Natural killer cell treated with Interleukin-12 subunit alpha and Interleukin-12 subunit beta and Interleukin-15 and Interleukin-18, amount 100 ng/mL, for 72 hours (primary cell): ENCODE results near the gene ARF6. TPM values are rescaled to one million over a fixed set of nuclear protein-coding genes. Genes with fewer than 3 reads are reported as not detected.
"Not testable (repeated sequence)": the region's sequence is repeated elsewhere in the genome, so short reads cannot be mapped to it uniquely, and the experiment has no call there.

ENCODE experiments used
- ATAC-seq, 2 donors: fragments of 150-1000 bp; cut with Tn5 transposase in 1 of 2; sonication (Bioruptor Pico), chemical (Tn5 transposase) in 1 of 2; 2 replicates each; pipeline ENCODE4 v1.10.0; 2021
- DNase-seq: peaks from one replicate; pipeline ENCODE4 v3.0.0; 2022; ENCODE audit warnings: low spot score
- H3K27ac Mint-ChIP-seq, 2 donors: 1 replicate in 1 of 2; 2 replicates in 1 of 2; pipeline ENCODE4 v1.8.0; 2022; ENCODE audit warnings: mixed read lengths in 2 of 2, mild to moderate bottlenecking in 1 of 2, moderate library complexity in 1 of 2
- H3K27me3 Mint-ChIP-seq, 2 donors: 1 replicate in 1 of 2; 2 replicates in 1 of 2; pipeline ENCODE4 v1.8.0; 2022; ENCODE audit warnings: mixed read lengths in 2 of 2
- H3K36me3 Mint-ChIP-seq: one replicate; pipeline ENCODE4 v1.8.0; 2022; ENCODE audit warnings: mixed read lengths
- H3K4me1 Mint-ChIP-seq, 2 donors: 1 replicate in 1 of 2; 2 replicates in 1 of 2; pipeline ENCODE4 v1.8.0; 2022; ENCODE audit warnings: low read depth in 2 of 2, mixed read lengths in 2 of 2, mild to moderate bottlenecking in 1 of 2
- H3K4me3 Mint-ChIP-seq: one replicate; pipeline ENCODE4 v1.8.0; 2022; ENCODE audit warnings: mixed read lengths
- H3K9me3 Mint-ChIP-seq: 2 replicates; pipeline ENCODE4 v1.8.0; 2022; ENCODE audit warnings: mixed read lengths
- total RNA-seq, 2 donors: library from RNA; stranded (reverse); gene quantifications; one replicate each; pipeline ENCODE4 v1.2.3, GENCODE V29; 2022

The ARF6 gene
- total RNA-seq, 2 donors from 2014 or later, result 147 to 175 TPM

DNA sequence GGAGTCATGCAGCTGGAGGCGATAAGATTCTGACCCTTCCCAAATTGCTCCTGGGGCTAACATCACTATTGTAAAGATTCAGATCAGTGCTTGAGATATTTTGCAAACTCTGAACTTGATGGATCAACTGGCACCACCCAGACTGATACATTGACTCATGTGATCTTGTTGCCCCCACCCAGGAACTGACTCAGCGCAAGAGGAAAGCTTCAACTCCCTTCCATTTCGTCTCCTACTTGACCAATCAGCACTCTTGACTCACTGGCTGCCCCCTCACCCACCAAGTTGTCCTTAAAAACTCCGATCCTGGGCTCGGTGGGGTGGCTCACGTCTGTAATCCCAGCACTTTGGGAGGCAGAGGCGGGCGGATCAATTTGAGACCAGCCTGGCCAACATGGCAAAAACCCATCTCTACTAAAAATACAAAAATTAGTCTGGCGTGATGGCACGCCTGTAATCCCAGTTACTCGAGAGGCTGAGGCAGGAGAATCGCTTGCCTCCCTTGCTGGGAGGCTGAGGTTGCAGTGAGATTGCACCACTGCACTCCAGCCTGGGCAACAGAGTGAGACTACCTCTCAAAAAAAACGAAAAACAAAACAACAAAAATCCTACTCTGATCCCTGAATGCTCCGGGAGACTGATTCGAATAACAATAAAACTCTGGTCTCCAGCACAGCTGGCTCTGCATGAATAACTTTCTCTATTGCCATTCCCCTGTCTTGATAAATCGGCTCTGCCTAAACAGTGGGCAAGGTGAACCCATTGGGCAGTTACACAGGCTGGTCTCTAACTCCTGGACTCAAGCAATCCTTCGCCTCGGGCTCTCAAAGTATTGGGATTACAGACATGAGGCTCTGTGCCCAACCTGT is 9.8 kb upstream of the ARF6 start:
- peak in 1 of 2 donors; percentile 45 for ATAC-seq
- H3K27me3 Mint-ChIP-seq, result no peaks in the 10 kb centered on the region

DNA sequence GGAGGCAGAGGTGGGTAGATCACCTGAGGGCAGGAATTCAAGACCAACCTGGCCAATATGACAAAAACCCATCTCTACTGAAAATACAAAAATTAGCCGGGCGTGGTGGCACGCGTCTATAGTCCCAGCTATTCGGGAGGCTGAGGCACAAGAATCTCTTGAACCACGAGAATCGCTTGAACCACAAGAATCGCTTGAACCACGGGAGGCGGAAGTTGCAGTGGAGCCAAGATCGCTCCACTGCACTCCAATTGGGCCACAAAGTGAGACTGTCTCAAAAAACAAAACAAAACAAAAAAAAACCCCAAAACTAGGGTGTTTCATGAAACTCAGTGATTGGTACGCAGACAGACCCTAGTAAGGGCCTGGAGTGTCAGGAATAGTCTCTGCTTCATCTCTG is 6.4 kb upstream of the ARF6 start:
- DNase-seq, result no peak
- Mint-ChIP-seq H3K27ac (peak overlapping the region in 1 of 2 donors; percentile 61), H3K36me3 (no peaks in the 10 kb centered on the region), H3K4me1 (peaks cover under 1 to 8% of the 10 kb centered on the region in 2 donors), H3K27me3 (no peaks in the 10 kb centered on the region), H3K9me3 (no peaks in the 10 kb centered on the region), H3K4me3 (no peak overlapping the region)
- ATAC-seq, result no peak

More for the DNA sequence above, 9.8 kb upstream of the ARF6 start:
- Mint-ChIP-seq H3K4me1 (peaks cover 15 to 24% of the 10 kb centered on the region in 2 donors), H3K9me3 (no peaks in the 10 kb centered on the region), H3K4me3 (no peak overlapping the region), H3K27ac (peak overlapping the region in 1 of 2 donors; percentile 77), H3K36me3 (no peaks in the 10 kb centered on the region)
- no peak for DNase-seq

DNA sequence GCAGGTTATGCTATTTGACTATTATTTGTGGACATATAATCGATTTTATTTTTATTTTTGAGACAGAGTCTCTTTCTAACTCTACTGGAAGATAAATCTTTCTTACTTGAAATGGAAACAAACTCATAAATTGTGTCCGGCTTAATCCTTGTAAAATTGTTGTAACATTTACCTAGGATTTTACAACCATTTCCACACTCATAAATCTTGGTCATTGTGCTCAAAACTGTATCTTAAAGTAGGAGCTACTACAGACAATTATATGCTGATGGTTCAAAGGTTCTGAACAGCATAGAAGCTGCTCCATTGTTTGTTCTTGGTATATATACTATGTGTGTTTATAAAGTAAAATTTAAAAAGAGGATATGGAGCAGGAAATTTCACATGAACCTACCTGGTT is 4.6 kb upstream of the ARF6 start:
- Mint-ChIP-seq H3K27ac (no peak overlapping the region), H3K4me3 (no peak overlapping the region), H3K27me3 (no peaks in the 10 kb centered on the region), H3K9me3 (no peaks in the 10 kb centered on the region), H3K4me1 (peaks cover 6 to 11% of the 10 kb centered on the region in 2 donors), H3K36me3 (peaks cover 6% of the 10 kb centered on the region)
- no peak for DNase-seq
- no peak for ATAC-seq

DNA sequence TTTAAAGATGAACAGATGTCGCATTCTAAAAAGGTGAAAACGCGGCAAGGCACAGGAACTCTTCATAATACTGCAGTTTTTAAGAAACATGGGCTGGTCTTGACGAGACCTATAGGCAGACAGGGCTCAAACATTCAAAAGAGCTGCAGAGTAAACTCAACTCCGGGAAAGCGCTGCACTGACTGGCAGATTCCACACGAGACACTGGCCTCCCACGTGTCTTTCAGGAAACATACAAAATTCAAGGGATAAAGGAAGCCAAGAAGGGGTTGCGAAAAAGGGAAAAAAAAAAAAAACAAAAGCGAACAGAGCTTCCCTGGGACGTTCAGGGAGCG is 614 bp upstream of the ARF6 start:
- ATAC-seq (peak in 1 of 2 donors; percentile 22), DNase-seq (no peak)
- peaks cover 43% of the 10 kb centered on the region for H3K36me3 Mint-ChIP-seq
- peak overlapping the region; percentile 99 for H3K4me3 Mint-ChIP-seq
- H3K27me3 Mint-ChIP-seq, result no peaks in the 10 kb centered on the region
- H3K27ac Mint-ChIP-seq, result peak overlapping the region; percentile 97 to 98
- H3K9me3 Mint-ChIP-seq, result no peaks in the 10 kb centered on the region
- H3K4me1 Mint-ChIP-seq, result peaks cover 23 to 42% of the 10 kb centered on the region in 2 donors

DNA sequence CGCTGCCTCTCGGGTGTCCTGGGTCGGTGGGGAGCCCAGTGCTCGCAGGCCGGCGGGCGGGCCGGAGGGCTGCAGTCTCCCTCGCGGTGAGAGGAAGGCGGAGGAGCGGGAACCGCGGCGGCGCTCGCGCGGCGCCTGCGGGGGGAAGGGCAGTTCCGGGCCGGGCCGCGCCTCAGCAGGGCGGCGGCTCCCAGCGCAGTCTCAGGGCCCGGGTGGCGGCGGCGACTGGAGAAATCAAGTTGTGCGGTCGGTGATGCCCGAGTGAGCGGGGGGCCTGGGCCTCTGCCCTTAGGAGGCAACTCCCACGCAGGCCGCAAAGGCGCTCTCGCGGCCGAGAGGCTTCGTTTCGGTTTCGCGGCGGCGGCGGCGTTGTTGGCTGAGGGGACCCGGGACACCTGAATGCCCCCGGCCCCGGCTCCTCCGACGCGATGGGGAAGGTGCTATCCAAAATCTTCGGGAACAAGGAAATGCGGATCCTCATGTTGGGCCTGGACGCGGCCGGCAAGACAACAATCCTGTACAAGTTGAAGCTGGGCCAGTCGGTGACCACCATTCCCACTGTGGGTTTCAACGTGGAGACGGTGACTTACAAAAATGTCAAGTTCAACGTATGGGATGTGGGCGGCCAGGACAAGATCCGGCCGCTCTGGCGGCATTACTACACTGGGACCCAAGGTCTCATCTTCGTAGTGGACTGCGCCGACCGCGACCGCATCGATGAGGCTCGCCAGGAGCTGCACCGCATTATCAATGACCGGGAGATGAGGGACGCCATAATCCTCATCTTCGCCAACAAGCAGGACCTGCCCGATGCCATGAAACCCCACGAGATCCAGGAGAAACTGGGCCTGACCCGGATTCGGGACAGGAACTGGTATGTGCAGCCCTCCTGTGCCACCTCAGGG is 679 bp downstream of the ARF6 start:
- Mint-ChIP-seq H3K27me3 (no peaks in the 10 kb centered on the region), H3K36me3 (peaks cover 54% of the 10 kb centered on the region), H3K4me3 (peak overlapping the region; percentile 99), H3K4me1 (peaks cover 32 to 53% of the 10 kb centered on the region in 2 donors), H3K27ac (peak overlapping the region; percentile 97 to 98), H3K9me3 (no peaks in the 10 kb centered on the region)
- ATAC-seq, result peak; percentile 78 to 84
- peak; percentile 93 for DNase-seq

DNA sequence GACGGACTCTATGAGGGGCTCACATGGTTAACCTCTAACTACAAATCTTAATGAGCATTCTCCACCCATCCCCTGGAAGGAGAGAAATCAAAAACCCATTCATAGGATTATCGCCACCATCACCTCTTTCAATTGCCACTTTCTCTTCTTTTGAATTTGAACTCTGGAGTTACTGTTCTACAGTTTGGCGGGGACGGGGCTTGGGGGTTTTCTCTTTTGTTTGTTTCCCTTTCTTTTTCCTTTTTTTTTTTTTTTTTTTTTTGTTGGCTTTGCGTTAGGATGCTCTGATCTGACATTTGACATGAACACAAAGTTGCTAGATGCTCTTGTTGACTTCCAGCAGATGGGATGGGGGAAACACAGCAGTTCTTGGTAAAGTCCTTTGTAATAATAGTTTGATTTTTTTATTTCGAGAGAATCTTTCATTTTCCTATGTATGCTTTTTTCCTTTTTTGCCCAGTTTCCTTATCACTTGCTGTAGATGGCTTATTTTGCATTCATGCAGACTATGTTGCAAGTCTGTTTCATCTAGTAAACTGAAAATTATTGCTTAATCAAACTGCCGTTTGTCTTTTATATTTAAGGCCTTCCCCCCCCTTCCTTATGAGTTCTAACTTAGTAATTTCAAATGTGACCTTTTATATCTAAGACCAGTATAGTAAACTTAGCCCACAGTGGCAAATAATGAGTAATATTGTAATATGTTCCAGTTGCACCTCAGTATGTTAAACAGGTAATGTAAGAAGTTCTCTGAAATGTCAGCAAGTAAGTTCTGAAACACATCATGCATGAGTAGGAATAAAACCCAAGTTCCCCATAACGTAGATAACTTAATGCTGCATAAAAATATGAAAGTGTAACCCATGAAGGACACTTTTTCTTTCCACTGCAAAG is 1.6 kb downstream of the ARF6 start:
- Mint-ChIP-seq H3K4me3 (peak overlapping the region; percentile 99), H3K36me3 (peaks cover 55% of the 10 kb centered on the region), H3K4me1 (peaks cover 35 to 59% of the 10 kb centered on the region in 2 donors), H3K27ac (peak overlapping the region; percentile 97 to 98)
- H3K9me3 Mint-ChIP-seq, H3K27me3 Mint-ChIP-seq, DNase-seq, ATAC-seq: not testable (repeated sequence)

DNA sequence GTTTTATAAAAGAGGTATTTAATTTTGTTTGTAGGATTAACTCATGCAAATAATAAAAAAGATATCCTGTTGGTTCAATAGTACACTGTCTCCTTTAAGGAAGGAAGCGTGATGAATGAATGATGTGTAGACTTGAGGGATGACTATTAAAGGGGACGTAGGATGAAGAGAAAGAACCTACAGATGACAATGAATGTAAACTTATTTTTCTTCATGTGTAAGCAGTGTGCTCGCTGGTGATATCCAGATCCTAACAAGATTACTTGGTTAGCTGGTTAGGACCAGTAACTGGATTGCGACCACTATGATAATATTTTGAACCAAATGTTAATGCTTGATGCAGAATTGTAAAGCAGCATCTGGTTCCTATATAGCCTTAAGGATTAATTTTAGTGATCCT is 2.6 kb downstream of the ARF6 start:
- H3K4me3 Mint-ChIP-seq, result peak overlapping the region; percentile 99
- no peak for ATAC-seq
- H3K27me3 Mint-ChIP-seq, result no peaks in the 10 kb centered on the region
- peak overlapping the region; percentile 97 to 98 for H3K27ac Mint-ChIP-seq
- H3K36me3 Mint-ChIP-seq, result peaks cover 55% of the 10 kb centered on the region
- H3K4me1 Mint-ChIP-seq, result peaks cover 37 to 62% of the 10 kb centered on the region in 2 donors
- no peaks in the 10 kb centered on the region for H3K9me3 Mint-ChIP-seq
- DNase-seq, result no peak

DNA sequence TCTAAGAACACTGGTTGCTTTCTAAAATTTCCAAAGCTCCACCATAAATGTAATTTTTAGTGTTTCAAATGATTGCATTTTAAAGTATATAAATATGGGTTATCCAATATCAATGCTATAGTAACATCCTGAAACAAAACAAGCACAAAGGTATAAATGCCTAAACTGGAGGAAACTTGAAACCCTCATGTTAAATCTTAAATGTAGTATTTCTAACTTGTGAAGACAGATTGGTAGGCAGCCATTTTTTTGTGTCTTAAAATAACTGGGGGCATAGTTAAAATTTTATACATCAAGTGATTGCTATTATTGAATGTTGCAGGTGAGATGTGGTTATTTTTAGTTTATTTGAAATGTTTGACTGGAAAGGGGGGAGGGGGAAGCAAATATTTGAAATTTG is 3.4 kb downstream of the ARF6 start:
- DNase-seq, H3K27me3 Mint-ChIP-seq, H3K9me3 Mint-ChIP-seq, ATAC-seq: not testable (repeated sequence)
- peak overlapping the region; percentile 99 for H3K4me3 Mint-ChIP-seq
- peak overlapping the region; percentile 97 to 98 for H3K27ac Mint-ChIP-seq
- H3K36me3 Mint-ChIP-seq, result peaks cover 55% of the 10 kb centered on the region
- H3K4me1 Mint-ChIP-seq, result peaks cover 37 to 62% of the 10 kb centered on the region in 2 donors

DNA sequence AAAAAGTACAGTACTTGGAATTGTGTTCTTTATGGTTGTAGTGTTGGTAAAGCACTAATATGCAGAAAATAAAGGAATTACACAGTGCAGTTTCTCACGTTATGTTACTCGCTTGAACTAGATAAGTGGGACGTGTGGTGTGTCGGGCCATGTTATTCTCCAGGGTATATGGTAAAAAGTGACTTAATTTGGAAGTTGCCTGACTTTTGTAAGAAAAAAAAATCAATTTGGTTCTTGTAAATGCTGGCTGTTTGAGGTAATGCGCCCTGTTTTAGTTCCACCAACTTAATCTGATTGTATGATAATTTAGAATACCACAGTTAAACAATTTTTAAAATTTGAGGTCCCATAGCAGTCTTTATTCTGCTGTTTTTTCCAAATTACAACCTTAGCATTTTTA is 4.1 kb downstream of the ARF6 start:
- Mint-ChIP-seq H3K4me1 (peaks cover 37 to 57% of the 10 kb centered on the region in 2 donors), H3K4me3 (peak overlapping the region; percentile 99), H3K9me3 (no peaks in the 10 kb centered on the region), H3K27ac (peak overlapping the region; percentile 97 to 98), H3K36me3 (peaks cover 55% of the 10 kb centered on the region), H3K27me3 (no peaks in the 10 kb centered on the region)
- ATAC-seq (no peak), DNase-seq (no peak)

DNA sequence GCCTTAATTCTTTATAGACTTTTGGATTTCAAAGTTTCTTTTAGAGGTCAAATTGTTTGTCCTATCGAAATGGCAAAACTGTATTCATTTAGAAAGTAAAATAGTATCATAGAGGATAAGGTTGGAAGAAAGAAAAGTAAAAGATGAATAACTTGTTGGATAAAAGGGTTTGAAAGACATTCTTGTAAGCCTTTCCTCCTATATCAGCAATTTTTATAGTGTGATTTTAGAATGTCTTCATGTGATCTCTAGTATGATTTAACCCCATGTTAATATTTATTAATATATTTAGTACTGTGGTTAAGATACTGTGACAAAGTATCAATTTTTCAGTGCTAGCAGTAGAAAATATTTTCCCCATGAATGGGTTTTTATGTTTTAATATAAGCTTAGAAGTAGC is 4.5 kb downstream of the ARF6 start:
- H3K36me3 Mint-ChIP-seq, result peaks cover 56% of the 10 kb centered on the region
- no peaks in the 10 kb centered on the region for H3K9me3 Mint-ChIP-seq
- H3K4me1 Mint-ChIP-seq, result peaks cover 37 to 57% of the 10 kb centered on the region in 2 donors
- H3K4me3 Mint-ChIP-seq, result peak overlapping the region; percentile 99
- H3K27ac Mint-ChIP-seq, result peak overlapping the region; percentile 97 to 98
- no peaks in the 10 kb centered on the region for H3K27me3 Mint-ChIP-seq
- DNase-seq (no peak), ATAC-seq (no peak)

DNA sequence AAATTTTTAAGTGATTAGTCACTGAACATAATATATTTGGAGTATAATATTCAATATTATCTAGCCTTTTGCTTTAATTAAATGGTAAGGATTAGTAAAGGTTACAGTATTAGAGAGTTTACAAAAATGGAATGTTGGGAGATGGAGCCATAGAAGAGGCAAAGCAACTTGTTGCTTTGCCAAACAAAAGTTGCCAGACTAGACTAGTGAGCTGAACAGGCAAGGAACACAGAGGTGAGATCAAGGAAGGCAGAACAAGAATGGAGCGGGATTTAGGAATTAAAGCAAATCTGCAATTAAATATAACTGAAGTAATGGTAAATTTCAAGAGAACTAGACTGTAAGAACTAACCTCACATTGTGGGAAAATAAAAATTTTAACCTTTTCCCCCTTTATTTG is 5.1 kb downstream of the ARF6 start:
- Mint-ChIP-seq H3K27ac (peak overlapping the region; percentile 97 to 98), H3K36me3 (peaks cover 55% of the 10 kb centered on the region), H3K4me1 (peaks cover 37 to 56% of the 10 kb centered on the region in 2 donors), H3K9me3 (no peaks in the 10 kb centered on the region), H3K27me3 (no peaks in the 10 kb centered on the region), H3K4me3 (peak overlapping the region; percentile 92)
- DNase-seq (no peak), ATAC-seq (no peak)

DNA sequence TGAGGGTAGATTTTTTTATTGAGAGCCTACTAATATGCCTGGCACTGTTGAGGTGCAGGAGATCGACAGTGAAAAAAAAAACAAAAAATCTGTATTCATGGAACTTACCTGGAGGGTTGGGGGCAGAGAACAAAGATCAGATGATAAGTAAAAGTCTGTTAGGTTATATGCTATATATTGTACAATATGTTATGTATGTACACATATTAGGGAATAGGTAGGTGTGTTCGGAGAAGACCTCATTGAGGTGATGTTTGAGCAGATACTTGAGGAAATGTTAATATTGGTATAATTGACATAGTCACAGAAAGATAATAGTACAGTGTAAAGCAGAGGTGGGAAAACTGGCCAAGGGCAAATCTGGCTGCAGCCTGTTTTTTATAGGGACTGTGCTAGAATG is 5.6 kb downstream of the ARF6 start:
- peaks cover 55% of the 10 kb centered on the region for H3K36me3 Mint-ChIP-seq
- H3K9me3 Mint-ChIP-seq, result no peaks in the 10 kb centered on the region
- H3K27ac Mint-ChIP-seq, result peak overlapping the region; percentile 97 to 98
- no peak for ATAC-seq
- H3K27me3 Mint-ChIP-seq, result no peaks in the 10 kb centered on the region
- H3K4me3 Mint-ChIP-seq, result peak overlapping the region; percentile 92
- H3K4me1 Mint-ChIP-seq, result peaks cover 37 to 56% of the 10 kb centered on the region in 2 donors
- DNase-seq, result no peak

DNA sequence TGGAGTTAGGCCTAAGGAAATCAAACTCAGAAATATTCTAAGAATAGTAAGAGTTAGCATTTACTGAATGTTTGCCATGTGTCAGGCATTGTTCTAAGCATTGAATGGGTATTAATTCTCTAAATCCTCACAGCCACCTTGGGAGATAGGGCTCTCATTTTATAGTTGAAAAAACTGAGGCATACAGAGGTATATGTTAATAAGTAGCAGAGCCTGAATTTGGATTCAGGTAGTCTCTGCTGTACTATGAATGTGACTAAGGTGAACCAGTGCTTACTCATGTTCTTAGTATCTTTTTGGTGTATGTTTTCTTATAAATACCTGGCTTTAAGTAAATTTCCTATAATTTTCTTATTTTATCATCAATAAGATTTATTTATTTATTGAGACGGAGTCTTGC is 8.1 kb downstream of the ARF6 start:
- Mint-ChIP-seq H3K36me3 (peaks cover 31% of the 10 kb centered on the region), H3K4me1 (peaks cover 32 to 39% of the 10 kb centered on the region in 2 donors), H3K4me3 (no peak overlapping the region), H3K27ac (no peak overlapping the region), H3K9me3 (no peaks in the 10 kb centered on the region), H3K27me3 (no peaks in the 10 kb centered on the region)
- ATAC-seq (no peak), DNase-seq (no peak)
